Astrocyte (in vitro differentiated cells and primary cell): Measurements from ENCODE around the gene TESPA1. TPM values are rescaled to one million over a fixed set of nuclear protein-coding genes. Genes with fewer than 3 reads are reported as not detected.

Experiments used
- DNase-seq: peaks from one replicate; pipeline ENCODE4 v3.0.0-alpha.2; 2010; ENCODE audit warnings: low read depth
- FAIRE-seq: peaks from 2 replicates; lab custom pipeline; 2011; peaks lifted over from hg19 to GRCh38; lab: Jason Lieb, UNC
- H2AFZ ChIP-seq: 2 replicates; pipeline ENCODE4 v1.6.0; 2012; ENCODE audit warnings: low read depth, low read length, inconsistent platforms
- H3K27ac ChIP-seq: 2 replicates; pipeline ENCODE4 v1.5.1; 2011; ENCODE audit warnings: low read depth, low read length, inconsistent platforms
- H3K27me3 ChIP-seq: 2 replicates; pipeline ENCODE4 v1.6.0; 2011; ENCODE audit warnings: low read length, inconsistent platforms; ENCODE audit not compliant: insufficient read depth
- H3K36me3 ChIP-seq: 2 replicates; pipeline ENCODE4 v1.5.1; 2011; ENCODE audit warnings: low read length, inconsistent platforms; ENCODE audit not compliant: insufficient read depth
- H3K4me1 ChIP-seq: 2 replicates; pipeline ENCODE4 v1.5.1; 2011; ENCODE audit warnings: low read length, inconsistent platforms; ENCODE audit not compliant: insufficient read depth
- H3K4me2 ChIP-seq: 2 replicates; pipeline ENCODE4 v1.6.0; 2012; ENCODE audit warnings: low read length, inconsistent platforms
- H3K4me3 ChIP-seq: 2 replicates; pipeline ENCODE4 v1.5.1; 2011; ENCODE audit warnings: low read depth, mild to moderate bottlenecking, low read length, inconsistent platforms; ENCODE audit not compliant: insufficient read depth
- H3K79me2 ChIP-seq: 2 replicates; pipeline ENCODE4 v1.6.0; 2012; ENCODE audit warnings: mild to moderate bottlenecking, low read length, inconsistent platforms; ENCODE audit not compliant: insufficient read depth
- H3K9ac ChIP-seq: 2 replicates; pipeline ENCODE4 v1.6.0; 2012; ENCODE audit warnings: mild to moderate bottlenecking, low read length, inconsistent platforms
- H3K9me3 ChIP-seq: 2 replicates; pipeline ENCODE4 v1.5.1; 2012; ENCODE audit warnings: low read depth, mild to moderate bottlenecking, low read length, inconsistent platforms; ENCODE audit not compliant: insufficient read depth
- H4K20me1 ChIP-seq: 2 replicates; pipeline ENCODE4 v1.6.0; 2012; ENCODE audit warnings: low read length, inconsistent platforms; ENCODE audit not compliant: insufficient read depth
- H3K27ac Mint-ChIP-seq: one replicate; pipeline ENCODE4 v1.8.0; 2021; ENCODE audit warnings: mild to moderate bottlenecking, mixed read lengths; ENCODE audit not compliant: unreplicated experiment
- H3K27me3 Mint-ChIP-seq: one replicate; pipeline ENCODE4 v1.8.0; 2021; ENCODE audit warnings: low read depth, mixed read lengths; ENCODE audit not compliant: unreplicated experiment
- H3K36me3 Mint-ChIP-seq: one replicate; pipeline ENCODE4 v1.8.0; 2021; ENCODE audit warnings: low read depth, mixed read lengths; ENCODE audit not compliant: unreplicated experiment
- H3K4me1 Mint-ChIP-seq: one replicate; pipeline ENCODE4 v1.8.0; 2021; ENCODE audit warnings: low read depth, mixed read lengths; ENCODE audit not compliant: unreplicated experiment
- H3K4me3 Mint-ChIP-seq: one replicate; pipeline ENCODE4 v1.8.0; 2021; ENCODE audit warnings: mild to moderate bottlenecking, moderate library complexity, mixed read lengths; ENCODE audit not compliant: unreplicated experiment
- H3K9me3 Mint-ChIP-seq: one replicate; pipeline ENCODE4 v1.8.0; 2021; ENCODE audit warnings: mild to moderate bottlenecking, mixed read lengths; ENCODE audit not compliant: unreplicated experiment
- CTCF ChIP-seq: IDR thresholded peaks from 2 replicates; pipeline ENCODE4 v1.5.1; 2011; ENCODE audit warnings: low read depth, mild to moderate bottlenecking, inconsistent platforms, low read length, moderate library complexity; ENCODE audit not compliant: insufficient read depth
- EZH2 ChIP-seq: IDR thresholded peaks from 2 replicates; pipeline ENCODE4 v1.6.1; 2012; ENCODE audit warnings: mild to moderate bottlenecking, low read length, inconsistent platforms; ENCODE audit not compliant: insufficient read depth
- total RNA-seq: library from RNA; stranded (reverse); gene quantifications from 2 replicates; pipeline ENCODE4 v1.2.1, GENCODE V29; 2021

Gene TESPA1
- total RNA-seq, 1 donor from 2014 or later = 0.23 TPM

GRCh38 chr12:54961190-54961589 is 23.4 kb downstream of the TESPA1 start:
- no peak overlapping the region for H2AFZ ChIP-seq
- H3K4me3 ChIP-seq = no peak overlapping the region
- DNase-seq (no peak), FAIRE-seq (no peak)
- Mint-ChIP-seq H3K9me3 (no peaks in the 10 kb centered on the region), H3K36me3 (no peaks in the 10 kb centered on the region), H3K4me3 (no peak overlapping the region), H3K27me3 (peaks cover 7% of the 10 kb centered on the region), H3K4me1 (peaks cover 5% of the 10 kb centered on the region), H3K27ac (no peak overlapping the region)
- H3K36me3 ChIP-seq = no peaks in the 10 kb centered on the region
- H3K4me1 ChIP-seq = no peaks in the 10 kb centered on the region
- TF ChIP-seq CTCF (no peak), EZH2 (no peak)
- H3K27me3 ChIP-seq = peaks cover 6% of the 10 kb centered on the region
- no peaks in the 10 kb centered on the region for H3K9me3 ChIP-seq
- H3K79me2 ChIP-seq = no peaks in the 10 kb centered on the region
- no peak overlapping the region for H3K4me2 ChIP-seq
- H3K9ac ChIP-seq = no peak overlapping the region
- H3K27ac ChIP-seq = no peak overlapping the region
- no peaks in the 10 kb centered on the region for H4K20me1 ChIP-seq

- no peak overlapping the region for H3K4me3 Mint-ChIP-seq
- DNase-seq = no peak
- H3K4me3 ChIP-seq = no peak overlapping the region
- H3K4me1 ChIP-seq = no peaks in the 10 kb centered on the region
- H3K79me2 ChIP-seq = no peaks in the 10 kb centered on the region
- no peaks in the 10 kb centered on the region for H3K9me3 Mint-ChIP-seq
- H3K36me3 ChIP-seq = no peaks in the 10 kb centered on the region
- H3K27me3 ChIP-seq = peaks cover 5% of the 10 kb centered on the region
- no peaks in the 10 kb centered on the region for H4K20me1 ChIP-seq
- no peak overlapping the region for H3K27ac Mint-ChIP-seq
- no peak for FAIRE-seq
- no peaks in the 10 kb centered on the region for H3K9me3 ChIP-seq
- TF ChIP-seq EZH2 (no peak), CTCF (no peak)
- no peak overlapping the region for H3K9ac ChIP-seq
- H3K4me1 Mint-ChIP-seq = no peaks in the 10 kb centered on the region
- no peak overlapping the region for H3K27ac ChIP-seq
- H3K36me3 Mint-ChIP-seq = no peaks in the 10 kb centered on the region
- H3K27me3 Mint-ChIP-seq = peaks cover 4% of the 10 kb centered on the region
- H3K4me2 ChIP-seq = no peak overlapping the region
- H2AFZ ChIP-seq = no peak overlapping the region
Observed at GRCh38 chr12:54959291-54960018, 25.1 kb downstream of the TESPA1 start.

- peak; percentile 82 for FAIRE-seq
- H3K36me3 Mint-ChIP-seq = no peaks in the 10 kb centered on the region
- no peak overlapping the region for H3K27ac ChIP-seq
- H3K9ac ChIP-seq = no peak overlapping the region
- H3K27me3 ChIP-seq = peaks cover 3% of the 10 kb centered on the region
- H3K4me3 ChIP-seq = no peak overlapping the region
- no peak overlapping the region for H3K27ac Mint-ChIP-seq
- no peak overlapping the region for H3K4me3 Mint-ChIP-seq
- H3K27me3 Mint-ChIP-seq = peaks cover 4% of the 10 kb centered on the region
- H4K20me1 ChIP-seq = no peaks in the 10 kb centered on the region
- H3K9me3 Mint-ChIP-seq = no peaks in the 10 kb centered on the region
- no peak overlapping the region for H2AFZ ChIP-seq
- TF ChIP-seq CTCF (peak; percentile 81), EZH2 (no peak)
- no peak overlapping the region for H3K4me2 ChIP-seq
- H3K4me1 Mint-ChIP-seq = no peaks in the 10 kb centered on the region
- H3K4me1 ChIP-seq = no peaks in the 10 kb centered on the region
- H3K79me2 ChIP-seq = no peaks in the 10 kb centered on the region
- DNase-seq = peak; percentile 38
- no peaks in the 10 kb centered on the region for H3K9me3 ChIP-seq
- no peaks in the 10 kb centered on the region for H3K36me3 ChIP-seq
Observed at GRCh38 chr12:54958048-54958658, 26.4 kb downstream of the TESPA1 start.
